Endothelial cell of hepatic sinusoid (primary cell): ENCODE data around the gene ATP10D.
"Not testable (repeated sequence)": the region's sequence is repeated elsewhere in the genome, so short reads cannot be mapped to it uniquely, and the experiment has no call there.

Source experiments
- in situ Hi-C: cut with HindIII; loops from 2 replicates; pipeline ENCODE4 v1.10.0; 2017; ENCODE audit warnings: low sequenced_read_pairs

Gene ATP10D

GRCh38 chr4:47486727-47487126 is 1.7 kb downstream of the ATP10D start:
- in situ Hi-C loops, result not testable (repeated sequence)

- in situ Hi-C loops, result no loop called here
These were observed 3.6 kb downstream of the ATP10D start for GRCh38 chr4:47488706-47489105.

GRCh38 chr4:47490550-47490949 is 5.5 kb downstream of the ATP10D start:
- in situ Hi-C loops, result no loop called here

- in situ Hi-C loops, result no loop called here
These were observed 8.4 kb downstream of the ATP10D start for GRCh38 chr4:47493238-47494123.

GRCh38 chr4:47494124-47494430 is 9.0 kb downstream of the ATP10D start:
- in situ Hi-C loops, result no loop called here

- in situ Hi-C loops, result no loop called here
These were observed 13.8 kb downstream of the ATP10D start for GRCh38 chr4:47498899-47499298.

- in situ Hi-C loops, result no loop called here
These were observed 14.6 kb downstream of the ATP10D start for GRCh38 chr4:47499700-47500099.

GRCh38 chr4:47500776-47501175 is 15.7 kb downstream of the ATP10D start:
- in situ Hi-C loops, result no loop called here

- in situ Hi-C loops, result no loop called here
These were observed 20.1 kb downstream of the ATP10D start for GRCh38 chr4:47505147-47505546.

GRCh38 chr4:47505666-47506065 is 20.6 kb downstream of the ATP10D start:
- in situ Hi-C loops, result no loop called here

- in situ Hi-C loops, result no loop called here
These were observed 25.6 kb downstream of the ATP10D start for GRCh38 chr4:47510506-47511143.

GRCh38 chr4:47513461-47513860 is 28.4 kb downstream of the ATP10D start:
- in situ Hi-C loops, result no loop called here

- in situ Hi-C loops, result no loop called here
These were observed 34.3 kb downstream of the ATP10D start for GRCh38 chr4:47519239-47519883.

- in situ Hi-C loops, result no loop called here
These were observed 40.2 kb downstream of the ATP10D start for GRCh38 chr4:47525154-47525819.

- in situ Hi-C loops, result no loop called here
These were observed 41.2 kb downstream of the ATP10D start for GRCh38 chr4:47526281-47526680.

GRCh38 chr4:47528646-47529045 is 43.6 kb downstream of the ATP10D start:
- in situ Hi-C loops, result not testable (repeated sequence)

GRCh38 chr4:47530801-47531200 is 45.7 kb downstream of the ATP10D start:
- in situ Hi-C loops, result no loop called here

- in situ Hi-C loops, result no loop called here
These were observed 46.3 kb downstream of the ATP10D start for GRCh38 chr4:47531241-47531953.

GRCh38 chr4:47531954-47532321 is 46.9 kb downstream of the ATP10D start:
- in situ Hi-C loops, result no loop called here

GRCh38 chr4:47532658-47533057 is 47.6 kb downstream of the ATP10D start:
- in situ Hi-C loops, result no loop called here
